HFFc6 (cell line): ENCODE data around the gene CEP89. TPM values are rescaled to one million over a fixed set of nuclear protein-coding genes. Genes with fewer than 3 reads are reported as not detected.
"Not testable (repeated sequence)": the region's sequence is repeated elsewhere in the genome, so short reads cannot be mapped to it uniquely, and the experiment has no call there.

ENCODE experiments used
- DNase-seq: peaks from one replicate; pipeline ENCODE4 v3.0.0-alpha.2; 2018
- H3K27ac Mint-ChIP-seq: 2 replicates; pipeline ENCODE4 v1.8.0; 2020; ENCODE audit warnings: mild to moderate bottlenecking, mixed read lengths
- H3K27me3 Mint-ChIP-seq: 2 replicates; pipeline ENCODE4 v1.8.0; 2021; ENCODE audit warnings: mild to moderate bottlenecking, moderate library complexity, mixed read lengths; ENCODE audit not compliant: insufficient read depth
- H3K36me3 Mint-ChIP-seq: 2 replicates; pipeline ENCODE4 v1.8.0; 2021; ENCODE audit warnings: low read depth, mixed read lengths
- H3K4me1 Mint-ChIP-seq: 2 replicates; pipeline ENCODE4 v1.8.0; 2020; ENCODE audit warnings: low read depth, mixed read lengths
- H3K4me3 Mint-ChIP-seq: 2 replicates; pipeline ENCODE4 v1.8.0; 2020; ENCODE audit warnings: mild to moderate bottlenecking, moderate library complexity, mixed read lengths
- H3K9me3 Mint-ChIP-seq: 2 replicates; pipeline ENCODE4 v1.8.0; 2020; ENCODE audit warnings: mild to moderate bottlenecking, mixed read lengths
- CTCF ChIP-seq: fragments of 200-600 bp; sonication (generic); IDR thresholded peaks from 2 replicates; pipeline ENCODE4 v1.5.0; 2021; ENCODE audit warnings: antibody characterized with exemption, mild to moderate bottlenecking
- total RNA-seq, 6 experiments: library from RNA; stranded (reverse); fragmentation: NEBNext Ultra II Directional; extraction: Animal tissue kit (Norgen Biotek cat#: 25700); gene quantifications; 2 replicates in 1 of 6; 3 replicates in 5 of 6; pipeline ENCODE4 v1.2.3, GENCODE V29; 2021

The CEP89 gene
- total RNA-seq, 6 experiments from 2014 or later, result 27.3 to 32.1 (median 30.9) TPM

GRCh38 chr19:32858155-32858554 is 113.6 kb downstream of the CEP89 start:
- Mint-ChIP-seq H3K4me3 (no peak overlapping the region), H3K27me3 (peaks cover 8% of the 10 kb centered on the region), H3K27ac (no peak overlapping the region), H3K9me3 (no peaks in the 10 kb centered on the region), H3K4me1 (no peaks in the 10 kb centered on the region), H3K36me3 (no peaks in the 10 kb centered on the region)
- DNase-seq, result no peak
- TF ChIP-seq CTCF, result no peak

- H3K36me3 Mint-ChIP-seq, result no peaks in the 10 kb centered on the region
- no peaks in the 10 kb centered on the region for H3K9me3 Mint-ChIP-seq
- H3K27ac Mint-ChIP-seq, result no peak overlapping the region
- DNase-seq, result no peak
- H3K27me3 Mint-ChIP-seq, result peaks cover 8% of the 10 kb centered on the region
- H3K4me3 Mint-ChIP-seq, result no peak overlapping the region
- TF ChIP-seq CTCF, result no peak
- no peaks in the 10 kb centered on the region for H3K4me1 Mint-ChIP-seq
Measured at GRCh38 chr19:32857584-32857983, 114.2 kb downstream of the CEP89 start.

GRCh38 chr19:32856818-32857217 is 114.9 kb downstream of the CEP89 start:
- not testable (repeated sequence) for H3K9me3 Mint-ChIP-seq, H3K27me3 Mint-ChIP-seq, DNase-seq, H3K4me3 Mint-ChIP-seq, H3K36me3 Mint-ChIP-seq, H3K4me1 Mint-ChIP-seq, H3K27ac Mint-ChIP-seq

GRCh38 chr19:32852216-32852615 is 119.5 kb downstream of the CEP89 start:
- Mint-ChIP-seq H3K36me3 (no peaks in the 10 kb centered on the region; the same call in 1 of the 2 replicates), H3K4me1 (no peaks in the 10 kb centered on the region), H3K4me3 (no peak overlapping the region), H3K9me3 (no peaks in the 10 kb centered on the region), H3K27me3 (peaks cover 6% of the 10 kb centered on the region), H3K27ac (no peak overlapping the region)
- no peak for TF ChIP-seq CTCF
- DNase-seq, result no peak

- DNase-seq, H3K36me3 Mint-ChIP-seq, H3K4me1 Mint-ChIP-seq, H3K27ac Mint-ChIP-seq, H3K9me3 Mint-ChIP-seq, H3K4me3 Mint-ChIP-seq: not testable (repeated sequence)
- peaks cover 13% of the 10 kb centered on the region for H3K27me3 Mint-ChIP-seq
Measured at GRCh38 chr19:32848035-32848434, 123.7 kb downstream of the CEP89 start.

- peaks cover 13% of the 10 kb centered on the region for H3K36me3 Mint-ChIP-seq
- H3K27me3 Mint-ChIP-seq, result peaks cover 22% of the 10 kb centered on the region
- H3K27ac Mint-ChIP-seq, result no peak overlapping the region
- no peak overlapping the region for H3K4me3 Mint-ChIP-seq
- H3K9me3 Mint-ChIP-seq, result peaks cover 16% of the 10 kb centered on the region
- TF ChIP-seq CTCF, result no peak
- H3K4me1 Mint-ChIP-seq, result no peaks in the 10 kb centered on the region
- no peak for DNase-seq
Measured at GRCh38 chr19:32843716-32844245, 128.0 kb downstream of the CEP89 start.

GRCh38 chr19:32842061-32842460 is 129.7 kb downstream of the CEP89 start:
- Mint-ChIP-seq H3K4me1 (no peaks in the 10 kb centered on the region), H3K36me3 (peaks cover 13% of the 10 kb centered on the region), H3K9me3 (peaks cover 16% of the 10 kb centered on the region), H3K27me3 (peaks cover 21% of the 10 kb centered on the region), H3K4me3 (no peak overlapping the region), H3K27ac (no peak overlapping the region)
- DNase-seq, result no peak
- TF ChIP-seq CTCF, result no peak
